Esophagus (tissue), 2 donors: ENCODE measurements around the gene SLC7A5. TPM values are rescaled to one million over a fixed set of nuclear protein-coding genes. Genes with fewer than 3 reads are reported as not detected.
"Not testable (repeated sequence)": the region's sequence is repeated elsewhere in the genome, so short reads cannot be mapped to it uniquely, and the experiment has no call there.

Experiments
- H3K27ac ChIP-seq, 2 donors: one replicate each; pipeline ENCODE4 v1.5.1; 2013; ENCODE audit warnings: low read depth in 2 of 2, mild to moderate bottlenecking in 2 of 2, inconsistent platforms in 1 of 2, low read length in 1 of 2, moderate library complexity in 1 of 2
- H3K27me3 ChIP-seq, 2 donors: one replicate each; pipeline ENCODE4 v1.6.1; 2013; ENCODE audit warnings: low read length in 2 of 2, control low read depth in 1 of 2, mild to moderate bottlenecking in 1 of 2; ENCODE audit not compliant: insufficient read depth in 2 of 2, control insufficient read depth in 1 of 2
- H3K36me3 ChIP-seq, 2 donors: one replicate each; pipeline ENCODE4 v1.6.1; 2013; ENCODE audit warnings: low read length in 1 of 2; ENCODE audit not compliant: control insufficient read depth in 2 of 2, insufficient read depth in 2 of 2
- H3K4me1 ChIP-seq, 2 donors: one replicate each; pipeline ENCODE4 v1.6.1; 2013; ENCODE audit warnings: low read length in 1 of 2; ENCODE audit not compliant: control insufficient read depth in 2 of 2, insufficient read depth in 2 of 2
- H3K4me3 ChIP-seq, 2 donors: one replicate each; pipeline ENCODE4 v1.5.1; 2013; ENCODE audit warnings: low read length in 2 of 2, mild to moderate bottlenecking in 2 of 2, low read depth in 1 of 2, moderate library complexity in 1 of 2
- H3K9me3 ChIP-seq, 2 donors: one replicate each; pipeline ENCODE4 v1.6.1; 2013; ENCODE audit warnings: mild to moderate bottlenecking in 2 of 2, low read depth in 1 of 2, low read length in 1 of 2, moderate library complexity in 1 of 2; ENCODE audit not compliant: control insufficient read depth in 2 of 2, insufficient read depth in 1 of 2
- WGBS, 2 donors: extraction: QIAGEN DNeasy Blood & Tissue Kit; methylation state at CpG; one replicate each; pipeline ENCODE4 v1.1.7; 2013; 5-methylcytosine and 5-hydroxymethylcytosine counted together
- polyA plus RNA-seq, 2 donors: library from polyadenylated mRNA; stranded (reverse); fragments of 200-250 nt; gene quantifications; one replicate each; pipeline ENCODE4 v1.2.3, GENCODE V29; 2013
- donor health status: healthy with polysubstance abuse.
- donor health status: Bipolar disorder and iron deficiency.

The SLC7A5 gene
- polyA plus RNA-seq, 2 donors, result 117 to 138 TPM

DNA sequence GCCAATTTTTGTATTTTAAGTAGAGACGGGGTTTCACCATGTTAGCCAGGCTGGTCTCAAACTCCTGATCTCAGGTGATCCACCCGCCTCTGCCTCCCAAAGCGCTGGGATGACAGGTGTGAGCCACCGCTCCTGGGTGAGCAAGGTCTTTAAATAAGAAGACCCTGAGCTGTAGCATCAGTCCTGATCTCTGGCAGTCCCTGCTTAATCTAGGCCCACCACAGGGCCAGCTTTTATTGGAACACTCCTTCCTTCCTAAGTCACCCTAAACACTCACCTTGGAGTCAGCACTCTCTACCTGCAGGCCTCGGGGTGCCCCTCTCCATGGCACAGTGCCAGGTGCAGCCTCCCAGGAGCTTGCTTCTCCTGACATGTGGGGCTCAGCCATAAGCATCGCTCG is 36.2 kb upstream of the SLC7A5 start:
- H3K9me3 ChIP-seq, H3K27me3 ChIP-seq, H3K4me3 ChIP-seq, H3K27ac ChIP-seq, H3K4me1 ChIP-seq, H3K36me3 ChIP-seq: not testable (repeated sequence)
- WGBS, 2 donors, result 92 to 93% methylated on average over 7 of the region's 7 CpGs

DNA sequence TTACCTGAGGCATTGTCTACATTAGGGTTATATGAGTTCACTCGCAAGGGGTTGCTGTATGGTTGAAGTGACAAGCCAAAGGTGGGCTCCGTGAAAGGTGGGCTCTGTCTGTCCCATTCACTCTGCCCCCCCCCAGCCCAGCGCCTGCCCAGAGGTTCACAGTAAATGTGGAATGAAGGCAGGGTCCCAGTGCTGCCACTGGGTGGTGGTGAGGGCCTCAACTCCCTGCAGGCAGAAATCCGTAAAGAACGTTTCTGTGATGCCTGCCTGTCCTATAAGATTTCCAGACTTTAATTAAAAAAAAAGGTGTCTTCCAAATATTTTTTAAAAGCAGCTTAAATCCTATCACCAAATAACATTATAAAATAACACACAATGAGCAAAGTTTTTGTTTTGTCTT is 35.7 kb upstream of the SLC7A5 start:
- H3K27ac ChIP-seq, H3K9me3 ChIP-seq, H3K4me1 ChIP-seq, H3K4me3 ChIP-seq, H3K27me3 ChIP-seq, H3K36me3 ChIP-seq: not testable (repeated sequence)
- 79 to 87% methylated on average over 4 of the region's 5 CpGs for WGBS, 2 donors

DNA sequence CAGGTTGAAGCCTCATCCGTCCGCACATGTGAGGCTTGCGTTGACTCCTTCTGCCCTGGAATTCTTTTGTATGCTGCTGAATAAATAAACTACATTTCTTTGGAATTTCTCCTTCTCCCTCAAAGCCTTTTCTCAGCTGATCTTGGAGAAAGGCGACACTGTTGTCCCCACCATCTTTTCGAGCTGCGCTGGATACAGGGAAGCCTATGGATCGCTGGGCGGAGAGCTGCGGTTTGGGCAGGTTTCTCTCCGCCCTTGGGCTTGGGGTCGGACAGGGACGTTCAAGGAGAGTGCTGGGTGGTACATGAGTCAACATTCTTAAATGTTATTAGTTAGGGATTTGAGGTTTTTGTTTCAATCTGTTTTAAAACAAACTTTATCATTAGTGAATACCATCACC is 31.2 kb upstream of the SLC7A5 start:
- H3K27me3 ChIP-seq, H3K27ac ChIP-seq, H3K4me1 ChIP-seq, H3K4me3 ChIP-seq, H3K36me3 ChIP-seq, H3K9me3 ChIP-seq: not testable (repeated sequence)
- 67 to 73% methylated on average over 12 of the region's 12 CpGs for WGBS, 2 donors

DNA sequence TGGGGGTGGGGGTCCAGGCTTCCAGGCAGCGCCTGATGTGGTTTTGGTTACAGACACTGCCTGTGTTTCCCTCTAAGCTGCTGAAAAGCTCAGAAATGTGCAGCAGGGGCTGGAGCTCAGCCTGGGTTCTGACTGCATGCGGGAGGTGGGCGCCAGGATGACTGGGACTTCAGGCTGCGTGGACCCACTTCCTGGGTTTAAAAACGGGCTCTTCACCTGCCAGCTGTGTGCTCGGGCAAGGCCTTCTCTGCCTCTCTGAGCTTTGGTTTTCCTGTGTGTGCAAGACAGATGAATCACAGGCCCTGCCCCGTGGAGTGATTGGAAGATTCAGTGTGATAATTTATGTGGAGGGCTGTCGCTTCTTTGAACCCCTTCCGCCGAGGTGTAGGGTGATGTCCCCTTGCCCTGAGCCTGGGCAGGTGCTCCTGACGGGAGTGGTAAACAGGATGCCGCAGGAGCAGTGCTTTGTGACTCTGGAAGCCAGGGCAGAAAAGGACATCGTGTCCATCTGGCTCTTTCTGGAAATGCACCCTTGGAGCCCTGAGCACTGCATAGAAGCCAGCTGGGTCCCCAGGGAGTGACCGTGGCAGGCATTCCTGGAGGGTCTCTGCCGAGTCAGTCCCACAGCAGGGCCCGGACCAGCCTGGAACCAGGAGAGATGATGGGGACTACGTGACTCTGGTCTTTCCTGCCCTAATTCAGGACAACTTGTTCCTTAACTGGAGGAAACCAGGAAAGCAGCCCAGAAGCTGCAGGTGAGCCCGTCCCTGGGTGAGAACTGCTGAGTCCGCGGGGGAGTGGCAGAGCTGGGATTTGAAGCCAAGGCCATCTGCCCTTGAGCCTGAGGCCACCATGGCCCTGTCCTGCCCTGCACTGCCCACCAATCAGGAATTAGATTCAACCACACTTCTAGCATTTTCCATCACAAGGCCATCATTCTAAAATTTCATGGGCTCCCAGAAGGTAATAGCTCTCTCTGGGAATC is 28.5 kb upstream of the SLC7A5 start:
- H3K9me3 ChIP-seq, result no peaks in the 10 kb centered on the region
- no peaks in the 10 kb centered on the region for H3K4me1 ChIP-seq
- peak overlapping the region; percentile 14 to 31 for H3K27ac ChIP-seq
- H3K27me3 ChIP-seq, result no peaks in the 10 kb centered on the region
- H3K4me3 ChIP-seq, result no peak overlapping the region
- WGBS, 2 donors, result 66 to 67% methylated on average over 20 of the region's 20 CpGs
- H3K36me3 ChIP-seq, result no peaks in the 10 kb centered on the region

DNA sequence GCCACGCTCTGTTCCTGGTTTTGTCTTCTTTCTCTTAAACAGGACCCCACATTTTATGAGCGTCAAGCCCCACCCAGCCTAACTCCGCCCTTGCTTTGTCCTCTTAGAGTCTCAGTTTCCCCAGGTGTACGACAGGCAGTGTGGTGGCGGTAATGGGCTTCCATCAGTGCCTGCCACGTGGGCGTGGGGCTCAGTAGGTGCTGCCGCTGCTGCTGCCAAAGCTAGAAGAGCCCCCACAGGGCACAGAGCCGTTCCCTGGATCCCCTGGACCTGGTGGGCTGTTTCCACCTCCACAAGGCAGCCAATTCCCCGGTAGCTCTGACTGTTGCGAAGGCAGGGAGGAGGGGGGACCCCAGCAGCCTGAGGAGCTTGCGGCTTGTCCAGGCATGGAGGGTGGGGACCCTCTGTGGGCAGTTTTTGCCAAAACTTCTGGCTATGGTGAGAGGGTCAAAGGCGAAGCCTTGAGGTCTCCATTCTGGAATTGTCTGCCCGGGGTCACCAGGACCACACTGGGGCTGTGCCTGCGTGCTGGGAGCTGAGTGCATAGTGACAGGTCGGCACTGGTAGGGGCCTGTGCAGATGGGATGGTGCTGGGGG is 27.7 kb upstream of the SLC7A5 start:
- WGBS, 2 donors, result 80 to 84% methylated on average over 16 of the region's 16 CpGs
- not testable (repeated sequence) for H3K9me3 ChIP-seq, H3K27me3 ChIP-seq, H3K36me3 ChIP-seq, H3K4me1 ChIP-seq, H3K4me3 ChIP-seq
- H3K27ac ChIP-seq, result peak overlapping the region; percentile 14 to 49

DNA sequence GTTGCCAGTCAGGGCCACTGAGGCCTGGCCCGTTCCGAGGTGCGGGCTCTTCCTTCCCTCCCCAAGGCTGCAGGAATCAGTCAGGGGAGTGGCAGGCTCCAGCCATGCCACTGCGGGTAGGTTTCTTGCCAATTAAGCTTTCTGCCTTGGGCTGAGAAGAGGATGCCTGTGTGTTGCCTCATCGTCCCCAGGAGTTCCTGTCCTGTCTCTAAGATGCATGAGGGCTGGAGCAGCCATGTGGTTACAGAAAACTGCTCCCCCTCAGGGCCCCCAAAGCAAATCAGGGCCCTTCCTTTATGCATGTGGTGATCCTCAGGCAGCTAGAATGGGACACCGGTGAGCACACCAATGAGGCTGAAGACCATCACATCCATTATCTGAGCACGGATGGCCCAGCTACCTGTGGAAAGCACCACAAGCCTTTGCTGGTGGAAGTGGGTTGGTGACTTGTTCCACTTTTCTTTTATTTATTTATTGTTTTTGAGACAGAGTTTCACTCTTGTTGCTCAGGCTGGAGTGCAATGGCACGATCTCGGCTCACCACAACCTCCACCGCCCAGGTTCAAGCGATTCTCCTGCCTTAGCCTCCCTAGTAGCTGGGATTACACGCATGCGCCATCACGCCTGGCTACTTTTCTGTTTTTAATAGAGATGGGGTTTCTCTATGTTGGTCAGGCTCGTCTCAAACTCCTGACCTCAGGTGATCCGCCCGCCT is 27.0 kb upstream of the SLC7A5 start:
- 75 to 80% methylated on average over 17 of the region's 17 CpGs for WGBS, 2 donors

DNA sequence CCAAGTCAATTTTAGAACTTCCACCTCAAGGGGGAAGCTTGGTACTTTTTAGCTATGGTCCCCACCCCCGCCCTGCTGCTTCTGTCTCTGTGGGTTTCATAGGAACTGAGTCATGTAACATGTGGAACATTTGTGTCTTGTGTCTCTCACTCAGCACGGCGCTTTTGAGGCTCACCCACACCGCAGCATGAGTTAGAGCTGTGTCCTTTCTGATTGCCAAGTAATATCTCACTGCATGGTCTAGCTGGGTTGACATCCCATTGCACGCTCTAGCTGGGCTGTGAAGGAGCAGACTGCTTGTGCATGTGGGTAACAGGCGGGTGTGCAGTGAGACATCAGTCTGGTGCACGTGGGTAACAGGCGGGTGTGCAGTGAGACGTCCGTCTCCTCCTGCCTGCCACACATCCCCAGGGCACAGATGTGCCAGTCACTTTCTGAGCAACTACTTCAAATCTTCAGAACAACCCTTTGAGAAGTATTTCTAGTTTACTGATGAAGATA is 26.4 kb upstream of the SLC7A5 start:
- 65 to 74% methylated on average over 10 of the region's 10 CpGs for WGBS, 2 donors
- Histone ChIP-seq H3K9me3 (no peaks in the 10 kb centered on the region), H3K4me3 (no peak overlapping the region), H3K4me1 (no peaks in the 10 kb centered on the region), H3K27ac (no peak overlapping the region), H3K27me3 (no peaks in the 10 kb centered on the region), H3K36me3 (no peaks in the 10 kb centered on the region)

More for the DNA sequence above, 27.0 kb upstream of the SLC7A5 start:
- not testable (repeated sequence) for H3K36me3 ChIP-seq, H3K27me3 ChIP-seq, H3K9me3 ChIP-seq, H3K4me1 ChIP-seq, H3K4me3 ChIP-seq
- peak overlapping the region in 1 of 2 donors; percentile 49 for H3K27ac ChIP-seq

DNA sequence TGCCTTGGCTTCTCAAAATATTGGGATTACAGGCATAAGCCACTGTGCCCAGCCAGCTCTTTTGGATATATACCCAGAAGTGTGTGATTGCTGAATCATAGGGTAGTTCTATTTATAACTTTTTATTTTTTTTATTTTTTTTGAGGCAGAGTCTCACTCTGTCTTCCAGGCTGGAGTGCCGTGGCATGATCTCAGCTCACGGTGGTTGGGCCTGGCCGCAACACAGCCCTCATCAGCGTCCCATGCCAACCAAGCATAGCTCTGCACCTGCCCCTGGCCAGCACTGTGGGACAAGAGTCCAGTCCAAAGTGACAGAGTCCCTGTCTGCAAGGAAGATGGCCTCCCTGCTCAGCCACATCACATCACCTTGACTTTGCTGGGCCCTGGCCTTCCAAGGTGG is 24.7 kb upstream of the SLC7A5 start:
- H3K36me3 ChIP-seq, H3K9me3 ChIP-seq, H3K27me3 ChIP-seq, H3K4me1 ChIP-seq, H3K4me3 ChIP-seq: not testable (repeated sequence)
- peak overlapping the region in 1 of 2 donors; percentile 31 for H3K27ac ChIP-seq
- 36 to 56% methylated on average over 4 of the region's 4 CpGs for WGBS, 2 donors

DNA sequence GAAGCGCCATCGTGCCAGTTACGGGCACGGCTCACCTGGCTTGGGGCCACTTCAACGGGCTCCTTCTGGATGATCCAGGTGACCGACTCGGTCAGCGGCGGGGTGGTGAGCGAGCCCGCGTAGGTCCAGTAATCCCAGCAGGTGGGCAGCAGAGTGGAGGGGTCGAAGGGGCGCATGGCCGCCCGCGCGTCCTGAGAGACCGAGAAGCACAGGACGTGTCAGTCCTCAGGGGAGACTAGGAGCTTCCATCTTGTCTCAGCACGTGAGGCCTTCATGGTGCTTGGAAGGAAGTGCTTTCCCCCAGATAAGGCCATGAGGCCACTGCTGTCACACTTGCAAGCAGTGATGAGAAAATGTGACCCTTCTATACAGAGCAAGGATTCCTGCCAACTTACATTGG is 22.5 kb upstream of the SLC7A5 start:
- Histone ChIP-seq H3K9me3 (no peaks in the 10 kb centered on the region), H3K4me1 (no peaks in the 10 kb centered on the region), H3K36me3 (no peaks in the 10 kb centered on the region), H3K27me3 (no peaks in the 10 kb centered on the region), H3K4me3 (no peak overlapping the region), H3K27ac (no peak overlapping the region)
- WGBS, 2 donors, result 92 to 96% methylated on average over 21 of the region's 21 CpGs
